ENCODE measurements around the gene IGFBP6. TPM values are rescaled to one million over a fixed set of nuclear protein-coding genes. Genes with fewer than 3 reads are reported as not detected.

IGFBP6 gene
- total RNA-seq, 1 experiment from 2014 or later = 4.2 TPM

GRCh38 chr12:53113136-53113705 lies 15.8 kb downstream of the IGFBP6 start:
- H3K4me2 ChIP-seq (ENCODE audit: insufficient read depth, insufficient read length, low read length) = no peak overlapping the region
- no peak overlapping the region for H4K8ac ChIP-seq (replicated peaks; ENCODE audit: insufficient read length, low read depth, low read length)
- H3K27me3 ChIP-seq (ENCODE audit: insufficient read depth, low read length) = no peaks in the 10 kb centered on the region
- peaks cover 8% of the 10 kb centered on the region in 2 experiments for H3K9me3 Mint-ChIP-seq
- H3K27ac ChIP-seq (ENCODE audit: insufficient read length, low read depth, low read length) = no peak overlapping the region
- H2BK15ac ChIP-seq (ENCODE audit: low read depth, low read length) = no peak overlapping the region
- no peak overlapping the region for H3K27ac Mint-ChIP-seq
- H2AFZ ChIP-seq (ENCODE audit: low read length) = no peak overlapping the region
- H3K9ac ChIP-seq (ENCODE audit: extremely low read depth, insufficient read length, low read length) = no peak overlapping the region
- peaks cover 12% of the 10 kb centered on the region for H3K27me3 Mint-ChIP-seq (ENCODE audit: low read depth)
- no peak overlapping the region for H2BK5ac ChIP-seq (ENCODE audit: insufficient read length, low read length)
- peaks cover 0 to 4% (median 2%) of the 10 kb centered on the region in 3 experiments; a peak in 1 of 7 replicates for H3K36me3 Mint-ChIP-seq (ENCODE audit: insufficient read depth in 1 of 3, low read depth in 3 of 3)
- no peak overlapping the region for H3K18ac ChIP-seq (ENCODE audit: insufficient read length, low read depth, low read length)
- peaks cover 0 to 5% of the 10 kb centered on the region in 2 experiments; a peak in 2 of 4 replicates for H3K4me1 Mint-ChIP-seq
- H3T11ph ChIP-seq (ENCODE audit: low read length) = no peak overlapping the region
- no peaks in the 10 kb centered on the region for H3K79me1 ChIP-seq (ENCODE audit: insufficient read depth, low read depth, low read length, poor library complexity, severe bottlenecking)
- no peaks in the 10 kb centered on the region for H3K23me2 ChIP-seq (ENCODE audit: insufficient read length, low read depth, low read length, poor library complexity, severe bottlenecking)
- H4K5ac ChIP-seq (ENCODE audit: insufficient read length, low read depth, low read length) = no peak overlapping the region
- no peak overlapping the region for H2AK5ac ChIP-seq (ENCODE audit: insufficient read length, low read length)
- H3K4me3 Mint-ChIP-seq = no peak overlapping the region
- no peak overlapping the region for H2BK12ac ChIP-seq (ENCODE audit: insufficient read length, low read depth, low read length)
- WGBS (ENCODE audit: extremely low coverage, insufficient read length, low lambda C conversion rate) = no CpG with 5 or more reads among the region's 12 CpGs
- no peak overlapping the region for H3K56ac ChIP-seq (ENCODE audit: insufficient read length, low read depth, low read length)
- H3K14ac ChIP-seq (ENCODE audit: insufficient read depth, low read length) = no peak overlapping the region
- no peak for DNase-seq
- no peak overlapping the region for H2BK120ac ChIP-seq (ENCODE audit: low read depth, low read length, poor library complexity, severe bottlenecking)
- H4K20me1 ChIP-seq (ENCODE audit: control insufficient read depth, insufficient read depth, insufficient read length) = no peaks in the 10 kb centered on the region
- no peak for TF ChIP-seq CTCF (conservative IDR thresholded peaks at IDR 0.05)
- H3K4ac ChIP-seq (ENCODE audit: low read depth, low read length) = no peak overlapping the region
- H3K23ac ChIP-seq (ENCODE audit: insufficient read length, low read depth, low read length) = no peak overlapping the region
- no peaks in the 10 kb centered on the region for H3K79me2 ChIP-seq (ENCODE audit: insufficient read depth, low read length)
- H3K4me1 ChIP-seq (ENCODE audit: insufficient read depth, low read length) = no peaks in the 10 kb centered on the region
- no peaks in the 10 kb centered on the region for H3K9me3 ChIP-seq (ENCODE audit: control insufficient read depth, low read depth, low read length)
- no peak overlapping the region for H4K91ac ChIP-seq (ENCODE audit: insufficient read length, low read depth, low read length)
- H2BK20ac ChIP-seq (ENCODE audit: low read depth, low read length, poor library complexity, severe bottlenecking) = no peak overlapping the region
